ENCODE data around the gene LRRC46. TPM values are rescaled to one million over a fixed set of nuclear protein-coding genes. Genes with fewer than 3 reads are reported as not detected.

LRRC46 gene
- total and polyA plus RNA-seq, 2 of the 13 experiments (the other 11 are each of a cell fraction or from before 2014, with no cell fraction given), result 0.09 TPM

- TF ChIP-seq ZMAT5 (CRISPR knock-in tag; IDR thresholded peaks at IDR 0.05; ENCODE audit: borderline replicate concordance, low read depth) (no peak), BRD4 (CRISPR knock-in tag; IDR thresholded peaks at IDR 0.05) (peak; percentile 41; the same call in 1 of the 2 replicates), ZBED4 (CRISPR knock-in tag; IDR thresholded peaks at IDR 0.05; ENCODE audit: borderline replicate concordance) (peak; percentile 29; the same call in 1 of the 2 replicates), ZC3H4 (CRISPR knock-in tag; IDR thresholded peaks at IDR 0.05; ENCODE audit: borderline replicate concordance) (no peak), TP53 (CRISPR knock-in tag; conservative IDR thresholded peaks at IDR 0.05) (0 out of 2 replicates have a peak, but pooled peaks have one; percentile 67), ZBTB7A (CRISPR knock-in tag; IDR thresholded peaks at IDR 0.05) (peak; percentile 16; the same call in 1 of the 2 replicates), SP2 (CRISPR knock-in tag; IDR thresholded peaks at IDR 0.05) (peak; percentile 40), CHD4 (IDR thresholded peaks at IDR 0.05; ENCODE audit: borderline replicate concordance, low read length) (no peak), MTF2 (CRISPR knock-in tag; IDR thresholded peaks at IDR 0.05; ENCODE audit: borderline replicate concordance) (peak; percentile 56; the same call in 1 of the 2 replicates), RARA (CRISPR knock-in tag; IDR thresholded peaks at IDR 0.05) (peak; percentile 54; the same call in 1 of the 2 replicates), ZNF224 (CRISPR knock-in tag; IDR thresholded peaks at IDR 0.05) (no peak; the same call in 1 of the 2 replicates), KDM5A (IDR thresholded peaks at IDR 0.05; ENCODE audit: borderline replicate concordance, low read length) (peak; percentile 60; the same call in 1 of the 2 replicates), HIVEP1 (CRISPR knock-in tag; IDR thresholded peaks at IDR 0.05) (peak; percentile 78; the same call in 1 of the 2 replicates), SYNCRIP (IDR thresholded peaks at IDR 0.05; ENCODE audit: insufficient read depth, low read depth, low read length) (no peak), BCL6 (CRISPR knock-in tag; IDR thresholded peaks at IDR 0.05) (no peak), SATB2 (CRISPR knock-in tag; IDR thresholded peaks at IDR 0.05) (0 out of 2 replicates have a peak, but pooled peaks have one; percentile 30), FOSL1 (CRISPR knock-in tag; IDR thresholded peaks at IDR 0.05; ENCODE audit: borderline replicate concordance) (no peak), ZBTB10 (CRISPR knock-in tag; IDR thresholded peaks at IDR 0.05; ENCODE audit: borderline replicate concordance) (0 out of 2 replicates have a peak, but pooled peaks have one; percentile 82), ZNF501 (CRISPR knock-in tag; IDR thresholded peaks at IDR 0.05) (peak; percentile 96)
Observed at GRCh38 chr17:47840742-47841487, 9.4 kb downstream of the LRRC46 start, which contains the start of gene SCRN2 (continued).

All from HepG2 (cell line).